H1 (cell line): ENCODE measurements around the gene TMEM106A. TPM values are rescaled to one million over a fixed set of nuclear protein-coding genes. Genes with fewer than 3 reads are reported as not detected.
"Not testable (repeated sequence)": the region's sequence is repeated elsewhere in the genome, so short reads cannot be mapped to it uniquely, and the experiment has no call there.

Experiments used
- CTCF ChIA-PET: fragments of 300-600 bp; sonication (Branson Sonifier 250); formaldehyde crosslinking; loops from one replicate; lab custom pipeline; 2021; ENCODE audit not compliant: partially characterized antibody; lab: Charles Lee
- POLR2A ChIA-PET: fragments of 300-600 bp; sonication (Branson Sonifier 250); formaldehyde crosslinking; loops from one replicate; lab custom pipeline; 2021; ENCODE audit warnings: inconsistent platforms; ENCODE audit not compliant: partially characterized antibody; lab: Charles Lee
- DNase-seq, 2 experiments: peaks; one replicate each; pipeline versions ENCODE4 v3.0.0 to v3.0.0-alpha.2; 2010 to 2022; ENCODE audit warnings: low spot score in 2 of 2, low read depth in 1 of 2, mixed read lengths in 1 of 2
- FAIRE-seq: peaks from 2 replicates; lab custom pipeline; 2011; peaks lifted over from hg19 to GRCh38; lab: Jason Lieb, UNC
- H2AFZ ChIP-seq: 2 replicates; pipeline ENCODE4 v1.8.1; 2012; ENCODE audit warnings: low read length, inconsistent platforms
- H2AK5ac ChIP-seq: 2 replicates; pipeline ENCODE4 v1.6.1; 2013; ENCODE audit warnings: low read depth, low read length
- H2BK120ac ChIP-seq: replicated peaks from 2 replicates; pipeline ENCODE3; 2013; ENCODE audit warnings: low read depth, low read length, inconsistent platforms
- H2BK12ac ChIP-seq: 2 replicates; pipeline ENCODE4 v1.6.1; 2013; ENCODE audit warnings: low read depth, low read length
- H2BK15ac ChIP-seq: 2 replicates; pipeline ENCODE4 v1.6.1; 2013; ENCODE audit warnings: low read length
- H2BK20ac ChIP-seq: 2 replicates; pipeline ENCODE4 v1.6.1; 2013; ENCODE audit warnings: low read length
- H2BK5ac ChIP-seq: 2 replicates; pipeline ENCODE4 v1.6.1; 2013; ENCODE audit warnings: low read depth, low read length
- H3K14ac ChIP-seq: 2 replicates; pipeline ENCODE4 v1.6.1; 2013; ENCODE audit warnings: inconsistent platforms; ENCODE audit not compliant: insufficient read length
- H3K18ac ChIP-seq: 2 replicates; pipeline ENCODE4 v1.6.1; 2013; ENCODE audit warnings: low read length; ENCODE audit errors: extremely low read depth
- H3K23ac ChIP-seq: 2 replicates; pipeline ENCODE4 v1.6.1; 2013; ENCODE audit warnings: inconsistent platforms; ENCODE audit not compliant: insufficient read length
- H3K23me2 ChIP-seq: 2 replicates; pipeline ENCODE4 v1.6.1; 2013; ENCODE audit warnings: low read depth, low read length
- H3K27ac ChIP-seq: 2 replicates; pipeline ENCODE4 v1.6.1; 2011; ENCODE audit warnings: low read depth, low read length, inconsistent platforms
- H3K27me3 ChIP-seq, 4 experiments: replicated peaks in 1 of 4; 1 replicate in 1 of 4; 2 replicates in 3 of 4; pipeline versions ENCODE4 v1.6.1 to v1.8.1; 2011 to 2013; ENCODE audit warnings: low read length in 3 of 4, mild to moderate bottlenecking in 3 of 4, inconsistent platforms in 2 of 4, mixed read lengths in 2 of 4, moderate library complexity in 1 of 4; ENCODE audit not compliant: control insufficient read depth in 3 of 4, insufficient read depth in 3 of 4; ENCODE audit errors: extremely low read depth in 1 of 4
- H3K36me3 ChIP-seq, 4 experiments: 2 replicates each; pipeline versions ENCODE4 v1.6.1 to v1.8.1; 2011 to 2013; ENCODE audit warnings: mild to moderate bottlenecking in 4 of 4, low read length in 3 of 4, moderate library complexity in 2 of 4, control low read depth in 1 of 4, inconsistent platforms in 1 of 4; ENCODE audit not compliant: insufficient read depth in 4 of 4, control insufficient read depth in 2 of 4
- H3K4ac ChIP-seq: replicated peaks from 2 replicates; pipeline ENCODE3; 2013; ENCODE audit warnings: low read length, low read depth, mixed read lengths, inconsistent platforms; ENCODE audit not compliant: insufficient read length
- H3K4me1 ChIP-seq, 4 experiments: replicated peaks in 1 of 4; 1 replicate in 1 of 4; 2 replicates in 3 of 4; pipeline versions ENCODE4 v1.6.1 to v1.8.1; 2011 to 2013; ENCODE audit warnings: low read length in 3 of 4, inconsistent platforms in 2 of 4, mixed read lengths in 1 of 4; ENCODE audit not compliant: insufficient read depth in 4 of 4, control insufficient read depth in 3 of 4
- H3K4me2 ChIP-seq, 2 experiments: 2 replicates each; pipeline versions ENCODE4 v1.6.1 to v1.8.1; 2011 to 2013; ENCODE audit warnings: low read depth in 2 of 2, low read length in 2 of 2, control low read depth in 1 of 2, inconsistent platforms in 1 of 2, mild to moderate bottlenecking in 1 of 2; ENCODE audit not compliant: insufficient read depth in 1 of 2
- H3K4me3 ChIP-seq, 4 experiments: fragments of 200-600, 300-600 bp in 1 of 4; sonication (generic), shearing (Covaris generic), sonication (Bioruptor Twin) in 1 of 4; 2 replicates each; pipeline versions ENCODE4 v1.5.1 to v1.8.1; 2011 to 2016; ENCODE audit warnings: low read length in 4 of 4, low read depth in 3 of 4, control low read depth in 2 of 4, inconsistent platforms in 2 of 4, mild to moderate bottlenecking in 2 of 4, mixed read lengths in 1 of 4, moderate library complexity in 1 of 4; ENCODE audit not compliant: insufficient read depth in 2 of 4; ENCODE audit errors: extremely low read depth in 1 of 4
- H3K56ac ChIP-seq: replicated peaks from 2 replicates; pipeline ENCODE3; 2013; ENCODE audit warnings: low read depth, mild to moderate bottlenecking, mixed read lengths, low read length, inconsistent platforms; ENCODE audit not compliant: insufficient read length
- H3K79me1 ChIP-seq: 2 replicates; pipeline ENCODE4 v1.6.1; 2013; ENCODE audit warnings: low read depth, low read length, control low read depth
- H3K79me2 ChIP-seq, 2 experiments: 2 replicates each; pipeline versions ENCODE4 v1.6.1 to v1.8.1; 2012 to 2013; ENCODE audit warnings: low read length in 2 of 2, mild to moderate bottlenecking in 2 of 2, inconsistent platforms in 1 of 2; ENCODE audit not compliant: insufficient read depth in 2 of 2, control insufficient read depth in 1 of 2
- H3K9ac ChIP-seq, 4 experiments: replicated peaks in 1 of 4; 1 replicate in 1 of 4; 2 replicates in 3 of 4; pipeline versions ENCODE4 v1.6.1 to v1.8.1; 2011 to 2013; ENCODE audit warnings: low read depth in 3 of 4, low read length in 3 of 4, control low read depth in 2 of 4, mild to moderate bottlenecking in 2 of 4, moderate library complexity in 2 of 4, inconsistent platforms in 1 of 4; ENCODE audit errors: extremely low read depth in 1 of 4
- H3K9me3 ChIP-seq, 2 experiments: 2 replicates each; pipeline versions ENCODE4 v1.6.1 to v1.8.1; 2012 to 2013; ENCODE audit warnings: mild to moderate bottlenecking in 2 of 2, moderate library complexity in 2 of 2, control low read depth in 1 of 2, inconsistent platforms in 1 of 2, low read depth in 1 of 2, low read length in 1 of 2, mixed read lengths in 1 of 2; ENCODE audit not compliant: insufficient read depth in 2 of 2
- H4K20me1 ChIP-seq, 2 experiments: replicated peaks in 1 of 2; 2 replicates each; pipeline versions ENCODE3 to v1.8.1; 2011 to 2013; ENCODE audit warnings: inconsistent platforms in 2 of 2, low read length in 2 of 2, mild to moderate bottlenecking in 1 of 2; ENCODE audit not compliant: insufficient read depth in 2 of 2, control insufficient read depth in 1 of 2
- H4K5ac ChIP-seq: 2 replicates; pipeline ENCODE4 v1.6.1; 2013; ENCODE audit warnings: low read length, low read depth, mixed read lengths, inconsistent platforms; ENCODE audit not compliant: insufficient read length
- H4K8ac ChIP-seq: 2 replicates; pipeline ENCODE4 v1.8.0; 2013; ENCODE audit warnings: mild to moderate bottlenecking, moderate library complexity, low read length, inconsistent platforms; ENCODE audit not compliant: insufficient read depth; ENCODE audit errors: extremely low read depth
- H4K91ac ChIP-seq: replicated peaks from 2 replicates; pipeline ENCODE3; 2013; ENCODE audit warnings: low read length, mixed read lengths, inconsistent platforms; ENCODE audit not compliant: insufficient read length
- WGBS, 2 experiments: shearing (Covaris generic) in 1 of 2; methylation state at CpG; one replicate each; pipeline versions ENCODE4 v1.1.6 to v1.1.7; 2013 to 2015; ENCODE audit warnings: low lambda C conversion rate in 2 of 2, mixed read lengths in 2 of 2, inconsistent platforms in 1 of 2, low coverage in 1 of 2, missing lambda C conversion rate in 1 of 2; ENCODE audit not compliant: insufficient replicate concordance in 2 of 2, insufficient coverage in 1 of 2, insufficient read length in 1 of 2; ENCODE audit errors: extremely low coverage in 1 of 2, missing lambda C conversion rate in 1 of 2; 5-methylcytosine and 5-hydroxymethylcytosine counted together
- polyA plus RNA-seq, 7 experiments: library from polyadenylated mRNA; depleted of rRNA in 3 of 7; stranded (reverse) in 5 of 7; unstranded in 2 of 7; fragments of >200 nt in 5 of 7; fragments of 200-250 nt in 2 of 7; gene quantifications; 1 replicate in 5 of 7; 2 replicates in 1 of 7; 4 replicates in 1 of 7; pipeline versions ENCODE4 v1.2.1 to v1.2.3, GENCODE V29; 2011 to 2013; ENCODE audit warnings: missing spikeins in 2 of 7, mixed read lengths in 2 of 7
- total RNA-seq: library from RNA; stranded (reverse); fragmentation: NEBNext Ultra II Directional; extraction: Animal tissue kit (Norgen Biotek cat#: 25700); gene quantifications from 2 replicates; pipeline ENCODE4 v1.2.1, GENCODE V29; 2021

The TMEM106A gene
- total and polyA plus RNA-seq, 2 of the 8 experiments (the other 6 are each of a cell fraction or from before 2014, with no cell fraction given) = 3.2 to 5.4 TPM

GRCh38 chr17:43203013-43203412 lies 8.7 kb upstream of the TMEM106A start:
- H4K91ac ChIP-seq, H3K14ac ChIP-seq, H4K8ac ChIP-seq, H3K23me2 ChIP-seq, H2BK5ac ChIP-seq, H3K23ac ChIP-seq, H3K4me2 ChIP-seq, H3K79me1 ChIP-seq, H3K9ac ChIP-seq, H2BK120ac ChIP-seq, H2BK12ac ChIP-seq, H2BK20ac ChIP-seq, FAIRE-seq, H3K27ac ChIP-seq, H3K18ac ChIP-seq, H4K20me1 ChIP-seq, H2BK15ac ChIP-seq, H3K4me1 ChIP-seq, H3K27me3 ChIP-seq, H2AFZ ChIP-seq, H3K56ac ChIP-seq, H3K9me3 ChIP-seq, H2AK5ac ChIP-seq, H3K79me2 ChIP-seq, H4K5ac ChIP-seq, H3K4ac ChIP-seq, H3K4me3 ChIP-seq, DNase-seq: not testable (repeated sequence)
- 100% methylated on average over 3 of the region's 3 CpGs; no CpG with 5 or more reads in 1 of the 2 experiments for WGBS, 2 experiments
- H3K36me3 ChIP-seq = peaks cover 6 to 34% (median 17%) of the 10 kb centered on the region in 4 experiments; a peak in 5 of 8 replicates
- POLR2A ChIA-PET = interaction anchor here (0.7 to 1.9 kb wide), 4 partner anchors 9 to 113 kb away, joined by 3 to 8 read pairs (median 4); partner anchors contain the start of gene TMEM106A
- CTCF ChIA-PET = interaction anchor here (0.6 to 1.4 kb wide), 2 partner anchors 13 to 369 kb away, joined by 4 read pairs; no protein-coding TSS in a partner anchor
